LNCAP (cell line): ENCODE data around the gene RNF223.

Experiments used
- TF ChIP-seq, protein P1 (sequence below): fragments of 450-650 bp; IDR thresholded peaks from 2 replicates; pipeline ENCODE4 v1.5.1; 2017; ENCODE audit warnings: mild to moderate bottlenecking

Gene RNF223

DNA sequence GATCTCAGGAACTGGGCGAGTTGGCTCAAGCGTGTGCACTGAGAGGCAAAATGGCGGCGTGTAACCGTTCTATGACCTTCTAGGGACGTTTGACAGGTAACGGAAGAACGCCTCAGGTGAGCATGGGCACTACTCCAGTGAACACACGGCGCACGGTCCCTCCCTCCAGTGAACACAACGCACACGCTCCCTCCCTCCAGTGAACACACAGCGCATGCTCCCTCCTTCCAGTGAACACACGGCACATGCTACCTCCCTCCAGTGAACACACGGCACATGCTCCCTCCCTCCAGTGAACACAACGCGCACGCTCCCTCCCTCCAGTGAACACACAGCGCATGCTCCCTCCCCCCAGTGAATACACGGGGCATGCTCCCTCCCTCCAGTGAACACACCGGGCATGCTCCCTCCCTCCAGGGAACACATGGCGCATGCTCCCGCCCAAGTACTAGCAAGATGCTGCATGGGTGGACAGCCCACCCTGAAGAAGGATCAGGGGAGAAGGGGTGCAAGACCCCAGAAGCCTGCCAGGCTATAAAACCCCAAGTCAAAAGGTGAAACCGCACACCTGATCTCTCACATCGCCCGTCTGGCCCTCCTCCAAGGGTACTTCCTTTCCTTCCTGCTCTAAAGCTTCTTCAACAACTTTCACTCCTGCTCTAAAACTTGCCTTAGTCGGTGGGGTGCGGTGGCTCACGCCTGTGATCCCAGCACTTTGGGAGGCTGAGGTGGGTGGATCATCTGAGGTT is 38.3 kb upstream of the RNF223 start:
- TF ChIP-seq, protein P1, sequence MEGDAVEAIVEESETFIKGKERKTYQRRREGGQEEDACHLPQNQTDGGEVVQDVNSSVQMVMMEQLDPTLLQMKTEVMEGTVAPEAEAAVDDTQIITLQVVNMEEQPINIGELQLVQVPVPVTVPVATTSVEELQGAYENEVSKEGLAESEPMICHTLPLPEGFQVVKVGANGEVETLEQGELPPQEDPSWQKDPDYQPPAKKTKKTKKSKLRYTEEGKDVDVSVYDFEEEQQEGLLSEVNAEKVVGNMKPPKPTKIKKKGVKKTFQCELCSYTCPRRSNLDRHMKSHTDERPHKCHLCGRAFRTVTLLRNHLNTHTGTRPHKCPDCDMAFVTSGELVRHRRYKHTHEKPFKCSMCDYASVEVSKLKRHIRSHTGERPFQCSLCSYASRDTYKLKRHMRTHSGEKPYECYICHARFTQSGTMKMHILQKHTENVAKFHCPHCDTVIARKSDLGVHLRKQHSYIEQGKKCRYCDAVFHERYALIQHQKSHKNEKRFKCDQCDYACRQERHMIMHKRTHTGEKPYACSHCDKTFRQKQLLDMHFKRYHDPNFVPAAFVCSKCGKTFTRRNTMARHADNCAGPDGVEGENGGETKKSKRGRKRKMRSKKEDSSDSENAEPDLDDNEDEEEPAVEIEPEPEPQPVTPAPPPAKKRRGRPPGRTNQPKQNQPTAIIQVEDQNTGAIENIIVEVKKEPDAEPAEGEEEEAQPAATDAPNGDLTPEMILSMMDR: no peak

DNA sequence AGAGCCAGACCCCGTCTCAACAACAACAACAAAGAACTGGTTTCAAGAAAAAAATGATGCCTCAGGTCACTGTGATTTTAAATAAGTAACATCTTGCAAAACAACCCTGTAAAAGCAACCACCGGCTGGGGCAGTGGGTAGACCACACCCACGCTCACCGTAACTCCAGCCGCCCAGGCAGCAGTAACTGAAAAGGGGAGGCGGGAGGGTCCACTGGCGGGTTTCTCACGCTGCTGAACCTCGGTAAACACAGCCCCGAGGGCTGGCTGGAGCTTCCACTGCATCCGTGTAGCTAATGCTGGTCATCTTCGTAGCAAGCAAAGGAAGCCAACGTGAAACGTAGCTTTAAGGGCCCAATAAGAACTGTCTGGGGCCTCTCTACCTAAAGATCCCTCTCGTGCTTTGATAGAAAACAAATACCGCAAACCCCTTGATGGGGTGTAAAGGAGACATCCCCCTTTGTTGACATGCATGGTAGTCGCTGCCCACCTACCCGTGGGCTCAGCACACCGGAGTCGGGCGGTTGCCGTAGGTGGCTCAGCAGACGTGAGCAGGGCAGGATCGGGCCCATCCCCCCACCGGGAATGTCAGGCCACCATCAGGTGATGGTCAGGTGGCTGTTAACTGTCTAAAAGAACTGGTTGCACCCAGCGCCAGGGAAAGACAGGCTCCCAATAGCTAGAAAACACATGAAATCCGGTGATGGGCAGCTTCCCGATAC is 37.6 kb upstream of the RNF223 start:
- TF ChIP-seq, protein P1: no peak

DNA sequence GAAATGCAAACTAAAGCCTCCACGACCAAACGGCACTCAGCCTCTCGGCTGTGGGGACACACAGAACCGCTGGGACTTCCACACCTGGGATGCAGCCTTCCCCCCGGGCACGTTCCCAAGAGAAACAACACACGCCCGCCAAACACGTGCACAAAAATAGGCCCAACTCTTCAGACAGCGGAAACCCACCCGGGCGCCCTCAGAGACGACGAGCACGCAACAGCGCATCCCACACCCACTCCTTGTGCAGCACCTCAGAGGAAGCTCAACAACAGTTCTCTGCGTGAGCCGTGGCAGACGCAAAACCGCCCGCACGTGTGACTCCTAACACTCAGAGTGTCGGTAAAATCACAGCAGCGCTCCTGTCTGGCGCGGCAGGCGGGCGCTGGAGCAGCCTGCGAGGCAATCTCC is 36.5 kb upstream of the RNF223 start:
- TF ChIP-seq, protein P1: no peak

DNA sequence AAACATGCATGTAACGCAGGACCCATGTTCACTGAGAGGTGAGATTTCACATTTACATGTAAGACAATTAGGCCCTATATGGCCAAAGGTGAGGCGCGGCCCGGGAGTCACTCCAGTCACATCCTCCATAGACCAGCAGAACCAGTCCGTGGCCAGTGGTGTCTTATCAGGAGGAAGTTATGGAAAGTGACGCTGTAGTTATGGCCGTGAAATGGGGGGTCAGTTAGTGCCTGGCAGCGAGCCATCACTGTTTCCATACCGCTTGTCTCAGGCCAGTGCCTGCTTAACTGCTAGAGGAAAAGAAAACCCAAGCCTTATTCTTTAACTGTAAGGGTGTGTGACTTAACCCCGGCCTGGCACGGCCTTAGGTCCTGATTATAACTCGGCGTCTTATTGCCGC is 35.6 kb upstream of the RNF223 start:
- TF ChIP-seq, protein P1: no peak

DNA sequence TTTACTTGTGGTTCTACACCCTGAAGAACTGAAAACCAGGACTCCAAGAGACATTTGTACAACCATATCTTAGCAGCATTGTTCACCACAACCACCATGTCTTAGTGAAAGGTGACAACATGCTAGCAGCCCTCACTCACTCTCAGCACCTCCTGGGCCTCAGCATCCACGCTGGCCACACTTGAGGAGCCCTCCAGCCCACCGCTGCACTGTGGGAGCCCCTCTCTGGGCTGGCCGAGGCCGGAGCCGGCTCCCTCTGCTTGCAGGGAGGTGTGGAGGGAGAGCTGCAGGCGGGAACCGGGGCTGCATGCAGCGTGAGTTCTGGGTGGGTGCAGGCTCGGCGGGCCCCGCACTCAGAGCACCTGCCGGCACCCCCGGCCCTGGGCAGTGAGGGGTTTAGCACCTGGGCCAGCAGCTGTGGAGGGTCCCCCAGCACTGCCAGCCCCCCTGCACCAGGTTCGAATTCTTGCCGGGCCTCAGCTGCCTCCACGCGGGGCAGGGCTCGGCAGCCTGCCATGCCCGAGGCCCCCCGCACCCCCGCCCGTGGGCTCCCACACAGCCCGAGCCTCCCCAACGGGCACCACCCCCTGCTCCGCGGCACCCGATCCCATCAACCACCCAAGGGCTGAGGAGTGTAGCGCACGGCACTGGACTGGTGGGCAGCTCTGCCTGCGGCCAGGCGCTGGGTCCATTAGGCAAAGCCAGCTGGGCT is 32.6 kb upstream of the RNF223 start:
- TF ChIP-seq, protein P1: no peak

DNA sequence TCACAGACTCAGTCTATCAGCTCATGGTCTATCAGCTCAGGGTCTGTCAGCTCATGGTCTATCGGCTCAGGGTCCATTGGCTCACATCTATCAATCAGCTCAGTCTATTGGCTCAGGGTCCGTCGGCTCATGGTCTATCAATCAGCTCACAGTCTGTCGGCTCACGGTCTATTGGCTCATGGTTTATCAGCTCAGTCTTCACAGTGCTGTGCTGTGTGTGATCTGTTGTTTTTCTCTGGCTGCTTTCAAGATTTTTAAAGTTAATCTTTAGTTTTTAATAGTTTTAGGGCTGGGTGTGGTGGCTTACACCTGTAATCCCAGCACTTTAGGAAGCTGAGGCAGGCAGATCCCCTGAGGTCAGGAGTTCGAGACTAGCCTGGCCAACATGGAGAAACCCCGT is 27.4 kb upstream of the RNF223 start:
- TF ChIP-seq, protein P1: no peak

DNA sequence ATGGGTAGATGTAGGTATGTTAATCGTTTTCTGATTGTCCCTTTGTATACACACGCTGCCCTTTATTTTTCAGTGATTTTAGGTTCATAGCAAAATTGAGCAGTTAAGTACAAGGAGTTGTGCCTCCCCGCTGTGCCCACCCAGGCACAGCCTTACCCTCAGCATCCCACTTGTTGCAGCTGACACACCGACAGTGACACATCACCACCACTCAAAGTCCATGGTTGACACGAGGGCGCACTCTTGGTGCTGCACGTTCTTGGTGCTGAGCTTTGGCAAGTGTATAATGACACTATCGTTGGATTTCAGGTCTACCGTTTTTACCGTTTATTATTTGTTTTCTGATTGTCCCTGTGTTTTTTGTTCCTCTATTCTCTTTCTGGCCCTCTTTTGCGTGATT is 26.2 kb upstream of the RNF223 start:
- TF ChIP-seq, protein P1: no peak
